Stimulated activated CD4-positive, alpha-beta T cell treated with anti-CD3 and anti-CD28 coated beads, Interleukin-4, amount 100 ng/mL, for 4 hours (primary cell): Measurements from ENCODE around the gene NEURL1.
"Not testable (repeated sequence)": the region's sequence is repeated elsewhere in the genome, so short reads cannot be mapped to it uniquely, and the experiment has no call there.

Experiments used
- DNase-seq, 2 experiments: peaks; one replicate each; pipeline ENCODE4 v3.0.0-alpha.2; 2020

Gene NEURL1

GRCh38 chr10:103632871-103633270 lies 139.4 kb downstream of the NEURL1 start:
- DNase-seq: not testable (repeated sequence)

- DNase-seq: no peak
Measured at GRCh38 chr10:103633846-103634245, 140.3 kb downstream of the NEURL1 start.

GRCh38 chr10:103635580-103635979 lies 142.1 kb downstream of the NEURL1 start:
- DNase-seq: no peak

GRCh38 chr10:103636492-103636891 lies 143.0 kb downstream of the NEURL1 start:
- DNase-seq: no peak

- no peak for DNase-seq
Measured at GRCh38 chr10:103637011-103637410, 143.5 kb downstream of the NEURL1 start.

- no peak for DNase-seq
Measured at GRCh38 chr10:103637927-103638557, 144.5 kb downstream of the NEURL1 start.

- no peak for DNase-seq
Measured at GRCh38 chr10:103638948-103639347, 145.4 kb downstream of the NEURL1 start.

GRCh38 chr10:103640436-103641181 lies 147.1 kb downstream of the NEURL1 start:
- no peak for DNase-seq

- DNase-seq: no peak
Measured at GRCh38 chr10:103641326-103641725, 147.8 kb downstream of the NEURL1 start.
